GM12872 (cell line): ENCODE measurements around the gene DNAJC1.

Experiments
- CTCF ChIP-seq: IDR thresholded peaks from 3 replicates; pipeline ENCODE4 v1.5.1; 2011; ENCODE audit warnings: low read depth, mild to moderate bottlenecking, low read length, moderate library complexity; ENCODE audit not compliant: insufficient read depth

DNAJC1 gene

GRCh38 chr10:21858455-21858854, 145.1 kb downstream of the DNAJC1 start:
- no peak for TF ChIP-seq CTCF

GRCh38 chr10:21849607-21850006, 153.9 kb downstream of the DNAJC1 start:
- TF ChIP-seq CTCF = no peak

GRCh38 chr10:21843645-21844044, 159.9 kb downstream of the DNAJC1 start:
- TF ChIP-seq CTCF = no peak

GRCh38 chr10:21832821-21833130, 170.8 kb downstream of the DNAJC1 start:
- TF ChIP-seq CTCF = no peak

- TF ChIP-seq CTCF = no peak
These were observed 171.3 kb downstream of the DNAJC1 start for GRCh38 chr10:21831986-21832820.

- no peak for TF ChIP-seq CTCF
These were observed 173.5 kb downstream of the DNAJC1 start for GRCh38 chr10:21830037-21830436.

- no peak for TF ChIP-seq CTCF
These were observed 176.2 kb downstream of the DNAJC1 start for GRCh38 chr10:21827308-21827707.
